ENCODE results near the gene MS4A10.
A peak's percentile ranks its signal among the peaks of the same experiment; 100 is the strongest.

Gene MS4A10

GRCh38 chr11:60767388-60767811 lies 17.7 kb upstream of the MS4A10 start:
- no peaks in the 10 kb centered on the region for H3K9me3 ChIP-seq (ENCODE audit: control insufficient read depth in 1 of 2, low read length in 2 of 2)
- peaks cover 10% of the 10 kb centered on the region for H3K27me3 ChIP-seq (ENCODE audit: low read depth, low read length)
- no peaks in the 10 kb centered on the region for H3K36me3 ChIP-seq (ENCODE audit: control insufficient read depth in 1 of 2, insufficient read depth in 2 of 2, low read length in 2 of 2)
- no peak overlapping the region for H3K4me3 ChIP-seq (ENCODE audit: low read depth in 1 of 2, low read length in 2 of 2)
- H3K27ac ChIP-seq (ENCODE audit: low read length), result no peak overlapping the region
- H3K4me1 ChIP-seq (ENCODE audit: control insufficient read depth in 1 of 2, insufficient read depth in 2 of 2, low read length in 2 of 2), result no peaks in the 10 kb centered on the region

GRCh38 chr11:60768202-60768601 lies 16.9 kb upstream of the MS4A10 start:
- Histone ChIP-seq H3K27ac (ENCODE audit: low read length) (no peak overlapping the region), H3K27me3 (ENCODE audit: low read depth, low read length) (peaks cover 10% of the 10 kb centered on the region), H3K9me3 (ENCODE audit: control insufficient read depth in 1 of 2, low read length in 2 of 2) (no peaks in the 10 kb centered on the region), H3K4me1 (ENCODE audit: control insufficient read depth in 1 of 2, insufficient read depth in 2 of 2, low read length in 2 of 2) (no peaks in the 10 kb centered on the region), H3K4me3 (ENCODE audit: low read depth in 1 of 2, low read length in 2 of 2) (no peak overlapping the region), H3K36me3 (ENCODE audit: control insufficient read depth in 1 of 2, insufficient read depth in 2 of 2, low read length in 2 of 2) (no peaks in the 10 kb centered on the region)

GRCh38 chr11:60769273-60769672 lies 15.9 kb upstream of the MS4A10 start:
- peaks cover 10% of the 10 kb centered on the region for H3K27me3 ChIP-seq (ENCODE audit: low read depth, low read length)
- no peak overlapping the region for H3K27ac ChIP-seq (ENCODE audit: low read length)
- H3K9me3 ChIP-seq (ENCODE audit: control insufficient read depth in 1 of 2, low read length in 2 of 2), result no peaks in the 10 kb centered on the region
- no peak overlapping the region for H3K4me3 ChIP-seq (ENCODE audit: low read depth in 1 of 2, low read length in 2 of 2)
- no peaks in the 10 kb centered on the region for H3K36me3 ChIP-seq (ENCODE audit: control insufficient read depth in 1 of 2, insufficient read depth in 2 of 2, low read length in 2 of 2)
- H3K4me1 ChIP-seq (ENCODE audit: control insufficient read depth in 1 of 2, insufficient read depth in 2 of 2, low read length in 2 of 2), result no peaks in the 10 kb centered on the region

GRCh38 chr11:60769811-60770210 lies 15.3 kb upstream of the MS4A10 start:
- H3K4me1 ChIP-seq (ENCODE audit: control insufficient read depth in 1 of 2, insufficient read depth in 2 of 2, low read length in 2 of 2), result no peaks in the 10 kb centered on the region
- no peak overlapping the region for H3K27ac ChIP-seq (ENCODE audit: low read length)
- H3K36me3 ChIP-seq (ENCODE audit: control insufficient read depth in 1 of 2, insufficient read depth in 2 of 2, low read length in 2 of 2), result no peaks in the 10 kb centered on the region
- H3K4me3 ChIP-seq (ENCODE audit: low read depth in 1 of 2, low read length in 2 of 2), result no peak overlapping the region
- H3K9me3 ChIP-seq (ENCODE audit: control insufficient read depth in 1 of 2, low read length in 2 of 2), result no peaks in the 10 kb centered on the region
- H3K27me3 ChIP-seq (ENCODE audit: low read depth, low read length), result peaks cover 10% of the 10 kb centered on the region

- Histone ChIP-seq H3K27me3 (ENCODE audit: low read depth, low read length) (peaks cover 10% of the 10 kb centered on the region), H3K9me3 (ENCODE audit: control insufficient read depth in 1 of 2, low read length in 2 of 2) (no peaks in the 10 kb centered on the region), H3K27ac (ENCODE audit: low read length) (no peak overlapping the region), H3K4me3 (ENCODE audit: low read depth in 1 of 2, low read length in 2 of 2) (no peak overlapping the region), H3K36me3 (ENCODE audit: control insufficient read depth in 1 of 2, insufficient read depth in 2 of 2, low read length in 2 of 2) (no peaks in the 10 kb centered on the region), H3K4me1 (ENCODE audit: control insufficient read depth in 1 of 2, insufficient read depth in 2 of 2, low read length in 2 of 2) (no peaks in the 10 kb centered on the region)
Observed at GRCh38 chr11:60771146-60771545, 14.0 kb upstream of the MS4A10 start.

GRCh38 chr11:60771879-60772525 lies 13.1 kb upstream of the MS4A10 start:
- no peaks in the 10 kb centered on the region for H3K4me1 ChIP-seq (ENCODE audit: control insufficient read depth in 1 of 2, insufficient read depth in 2 of 2, low read length in 2 of 2)
- peaks cover 5% of the 10 kb centered on the region for H3K27me3 ChIP-seq (ENCODE audit: low read depth, low read length)
- H3K4me3 ChIP-seq (ENCODE audit: low read depth in 1 of 2, low read length in 2 of 2), result no peak overlapping the region
- H3K27ac ChIP-seq (ENCODE audit: low read length), result no peak overlapping the region
- H3K36me3 ChIP-seq (ENCODE audit: control insufficient read depth in 1 of 2, insufficient read depth in 2 of 2, low read length in 2 of 2), result no peaks in the 10 kb centered on the region
- no peaks in the 10 kb centered on the region for H3K9me3 ChIP-seq (ENCODE audit: control insufficient read depth in 1 of 2, low read length in 2 of 2)

GRCh38 chr11:60772666-60773065 lies 12.5 kb upstream of the MS4A10 start:
- H3K4me3 ChIP-seq (ENCODE audit: low read depth in 1 of 2, low read length in 2 of 2), result no peak overlapping the region
- peaks cover 5% of the 10 kb centered on the region for H3K27me3 ChIP-seq (ENCODE audit: low read depth, low read length)
- H3K36me3 ChIP-seq (ENCODE audit: control insufficient read depth in 1 of 2, insufficient read depth in 2 of 2, low read length in 2 of 2), result no peaks in the 10 kb centered on the region

GRCh38 chr11:60774726-60775125 lies 10.4 kb upstream of the MS4A10 start:
- no peaks in the 10 kb centered on the region for H3K4me1 ChIP-seq (ENCODE audit: control insufficient read depth in 1 of 2, insufficient read depth in 2 of 2, low read length in 2 of 2)
- no peaks in the 10 kb centered on the region for H3K36me3 ChIP-seq (ENCODE audit: control insufficient read depth in 1 of 2, insufficient read depth in 2 of 2, low read length in 2 of 2)
- no peaks in the 10 kb centered on the region for H3K9me3 ChIP-seq (ENCODE audit: control insufficient read depth in 1 of 2, low read length in 2 of 2)
- no peak overlapping the region for H3K27ac ChIP-seq (ENCODE audit: low read length)
- no peak overlapping the region for H3K4me3 ChIP-seq (ENCODE audit: low read depth in 1 of 2, low read length in 2 of 2)
- H3K27me3 ChIP-seq (ENCODE audit: low read depth, low read length), result peaks cover 1% of the 10 kb centered on the region

More at GRCh38 chr11:60772666-60773065, 12.5 kb upstream of the MS4A10 start:
- H3K4me1 ChIP-seq (ENCODE audit: control insufficient read depth in 1 of 2, insufficient read depth in 2 of 2, low read length in 2 of 2), result no peaks in the 10 kb centered on the region
- H3K27ac ChIP-seq (ENCODE audit: low read length), result no peak overlapping the region
- no peaks in the 10 kb centered on the region for H3K9me3 ChIP-seq (ENCODE audit: control insufficient read depth in 1 of 2, low read length in 2 of 2)

- no peaks in the 10 kb centered on the region for H3K36me3 ChIP-seq (ENCODE audit: control insufficient read depth in 1 of 2, insufficient read depth in 2 of 2, low read length in 2 of 2)
- H3K4me3 ChIP-seq (ENCODE audit: low read depth in 1 of 2, low read length in 2 of 2), result peak overlapping the region in 1 of 2 donors; percentile 27
- H3K27ac ChIP-seq (ENCODE audit: low read length), result no peak overlapping the region
- no peaks in the 10 kb centered on the region for H3K4me1 ChIP-seq (ENCODE audit: control insufficient read depth in 1 of 2, insufficient read depth in 2 of 2, low read length in 2 of 2)
- no peaks in the 10 kb centered on the region for H3K27me3 ChIP-seq (ENCODE audit: low read depth, low read length)
- no peaks in the 10 kb centered on the region for H3K9me3 ChIP-seq (ENCODE audit: control insufficient read depth in 1 of 2, low read length in 2 of 2)
Observed at GRCh38 chr11:60775420-60775961, 9.6 kb upstream of the MS4A10 start.

GRCh38 chr11:60776167-60776566 lies 9.0 kb upstream of the MS4A10 start:
- no peaks in the 10 kb centered on the region for H3K9me3 ChIP-seq (ENCODE audit: control insufficient read depth in 1 of 2, low read length in 2 of 2)
- H3K27me3 ChIP-seq (ENCODE audit: low read depth, low read length), result no peaks in the 10 kb centered on the region
- no peak overlapping the region for H3K27ac ChIP-seq (ENCODE audit: low read length)
- H3K4me1 ChIP-seq (ENCODE audit: control insufficient read depth in 1 of 2, insufficient read depth in 2 of 2, low read length in 2 of 2), result no peaks in the 10 kb centered on the region
- H3K4me3 ChIP-seq (ENCODE audit: low read depth in 1 of 2, low read length in 2 of 2), result no peak overlapping the region
- H3K36me3 ChIP-seq (ENCODE audit: control insufficient read depth in 1 of 2, insufficient read depth in 2 of 2, low read length in 2 of 2), result no peaks in the 10 kb centered on the region

GRCh38 chr11:60777106-60777505 lies 8.0 kb upstream of the MS4A10 start:
- Histone ChIP-seq H3K4me3 (ENCODE audit: low read depth in 1 of 2, low read length in 2 of 2) (no peak overlapping the region), H3K36me3 (ENCODE audit: control insufficient read depth in 1 of 2, insufficient read depth in 2 of 2, low read length in 2 of 2) (no peaks in the 10 kb centered on the region), H3K27ac (ENCODE audit: low read length) (no peak overlapping the region), H3K4me1 (ENCODE audit: control insufficient read depth in 1 of 2, insufficient read depth in 2 of 2, low read length in 2 of 2) (no peaks in the 10 kb centered on the region), H3K9me3 (ENCODE audit: control insufficient read depth in 1 of 2, low read length in 2 of 2) (no peaks in the 10 kb centered on the region), H3K27me3 (ENCODE audit: low read depth, low read length) (no peaks in the 10 kb centered on the region)

GRCh38 chr11:60777572-60777971 lies 7.6 kb upstream of the MS4A10 start:
- H3K9me3 ChIP-seq (ENCODE audit: control insufficient read depth in 1 of 2, low read length in 2 of 2), result no peaks in the 10 kb centered on the region
- no peak overlapping the region for H3K27ac ChIP-seq (ENCODE audit: low read length)
- no peaks in the 10 kb centered on the region for H3K27me3 ChIP-seq (ENCODE audit: low read depth, low read length)

More at GRCh38 chr11:60777572-60777971, 7.6 kb upstream of the MS4A10 start:
- no peaks in the 10 kb centered on the region for H3K4me1 ChIP-seq (ENCODE audit: control insufficient read depth in 1 of 2, insufficient read depth in 2 of 2, low read length in 2 of 2)
- H3K4me3 ChIP-seq (ENCODE audit: low read depth in 1 of 2, low read length in 2 of 2), result no peak overlapping the region
- no peaks in the 10 kb centered on the region for H3K36me3 ChIP-seq (ENCODE audit: control insufficient read depth in 1 of 2, insufficient read depth in 2 of 2, low read length in 2 of 2)

Measured in muscle layer of duodenum (tissue), 2 donors.